Fibroblast of lung (primary cell): ENCODE measurements around the gene MRAS.

Experiments
- EZH2 ChIP-seq: IDR thresholded peaks from 2 replicates; pipeline ENCODE4 v1.5.1; 2012; ENCODE audit warnings: low read length, control low read depth, mild to moderate bottlenecking; ENCODE audit errors: missing control alignments
- TF ChIP-seq, protein P1 (sequence below), 2 donors: IDR thresholded peaks in 1 of 2; conservative IDR thresholded peaks in 1 of 2; 1 replicate in 1 of 2; 2 replicates in 1 of 2; pipeline ENCODE4 v1.5.1; 2011 to 2012; ENCODE audit warnings: low read length in 2 of 2, control low read depth in 1 of 2, inconsistent platforms in 1 of 2, low read depth in 1 of 2, mild to moderate bottlenecking in 1 of 2

GRCh38 chr3:138448631-138449030, 100.3 kb downstream of the MRAS start:
- TF ChIP-seq, protein P1, sequence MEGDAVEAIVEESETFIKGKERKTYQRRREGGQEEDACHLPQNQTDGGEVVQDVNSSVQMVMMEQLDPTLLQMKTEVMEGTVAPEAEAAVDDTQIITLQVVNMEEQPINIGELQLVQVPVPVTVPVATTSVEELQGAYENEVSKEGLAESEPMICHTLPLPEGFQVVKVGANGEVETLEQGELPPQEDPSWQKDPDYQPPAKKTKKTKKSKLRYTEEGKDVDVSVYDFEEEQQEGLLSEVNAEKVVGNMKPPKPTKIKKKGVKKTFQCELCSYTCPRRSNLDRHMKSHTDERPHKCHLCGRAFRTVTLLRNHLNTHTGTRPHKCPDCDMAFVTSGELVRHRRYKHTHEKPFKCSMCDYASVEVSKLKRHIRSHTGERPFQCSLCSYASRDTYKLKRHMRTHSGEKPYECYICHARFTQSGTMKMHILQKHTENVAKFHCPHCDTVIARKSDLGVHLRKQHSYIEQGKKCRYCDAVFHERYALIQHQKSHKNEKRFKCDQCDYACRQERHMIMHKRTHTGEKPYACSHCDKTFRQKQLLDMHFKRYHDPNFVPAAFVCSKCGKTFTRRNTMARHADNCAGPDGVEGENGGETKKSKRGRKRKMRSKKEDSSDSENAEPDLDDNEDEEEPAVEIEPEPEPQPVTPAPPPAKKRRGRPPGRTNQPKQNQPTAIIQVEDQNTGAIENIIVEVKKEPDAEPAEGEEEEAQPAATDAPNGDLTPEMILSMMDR (conservative IDR thresholded peaks at IDR 0.05 in 1 of 2, IDR thresholded peaks at IDR 0.05 in 1 of 2; ENCODE audit: low read depth in 1 of 2, low read length in 2 of 2): no peak
- no peak for TF ChIP-seq EZH2
